Omental fat pad (tissue), 4 donors: ENCODE results near the gene LIPC. TPM values are rescaled to one million over a fixed set of nuclear protein-coding genes. Genes with fewer than 3 reads are reported as not detected.

Source experiments
- ATAC-seq: fragments of 150-250 bp; one replicate; pipeline ENCODE4 v1.9.1; 2016; ENCODE audit warnings: mild to moderate bottlenecking, moderate library complexity; ENCODE audit not compliant: low FRiP score
- DNase-seq: peaks from one replicate; pipeline ENCODE4 v3.0.0-alpha.2; 2019; ENCODE audit warnings: low spot score
- CTCF ChIP-seq, 3 donors: fragments of 450-650 bp; IDR thresholded peaks; one replicate each; pipeline ENCODE4 v1.5.1; 2016 to 2017; ENCODE audit warnings: antibody characterized with exemption in 3 of 3, mild to moderate bottlenecking in 3 of 3, moderate library complexity in 2 of 3
- total RNA-seq, 4 donors: library from RNA; depleted of rRNA; stranded (reverse); fragments of >200 nt; gene quantifications; one replicate each; pipeline ENCODE4 v1.1.0, GENCODE V29; 2016

The LIPC gene
- total RNA-seq, 4 donors from 2014 or later, result 0.46 TPM; not detected in 3

- TF ChIP-seq CTCF (IDR thresholded peaks at IDR 0.05), result no peak
- ATAC-seq (no peak), DNase-seq (no peak)
Measured at GRCh38 chr15:58534556-58534955, 102.8 kb downstream of the LIPC start.

- no peak for TF ChIP-seq CTCF (IDR thresholded peaks at IDR 0.05)
- DNase-seq (no peak), ATAC-seq (no peak)
Measured at GRCh38 chr15:58535337-58535736, 103.5 kb downstream of the LIPC start.

GRCh38 chr15:58535894-58536293, 104.1 kb downstream of the LIPC start:
- ATAC-seq, result no peak
- TF ChIP-seq CTCF (IDR thresholded peaks at IDR 0.05), result no peak
- DNase-seq, result no peak

- no peak for DNase-seq
- no peak for TF ChIP-seq CTCF (IDR thresholded peaks at IDR 0.05)
- no peak for ATAC-seq
Measured at GRCh38 chr15:58536414-58536813, 104.6 kb downstream of the LIPC start.

GRCh38 chr15:58537033-58537432, 105.2 kb downstream of the LIPC start:
- no peak for TF ChIP-seq CTCF (IDR thresholded peaks at IDR 0.05)
- ATAC-seq, result no peak

GRCh38 chr15:58538225-58538727, 106.5 kb downstream of the LIPC start:
- ATAC-seq (no peak), DNase-seq (no peak)
- no peak for TF ChIP-seq CTCF (IDR thresholded peaks at IDR 0.05)

More at GRCh38 chr15:58537033-58537432, 105.2 kb downstream of the LIPC start:
- DNase-seq, result no peak

- ATAC-seq (no peak), DNase-seq (no peak)
- TF ChIP-seq CTCF (IDR thresholded peaks at IDR 0.05), result no peak
Measured at GRCh38 chr15:58538901-58539300, 107.1 kb downstream of the LIPC start.
